HAP-1 (cell line): Measurements from ENCODE around the gene LMBRD2.

ENCODE experiments used
- DNase-seq, 2 experiments: peaks; one replicate each; pipeline ENCODE4 v3.0.0-alpha.2; 2016 to 2020; ENCODE audit warnings: low spot score in 2 of 2
- H3K27me3 ChIP-seq: fragments of 250-450 bp; sonication (Bioruptor Pico); 2 replicates; pipeline ENCODE4 v1.5.1; 2020; ENCODE audit warnings: low read depth, mild to moderate bottlenecking, moderate library complexity
- H3K36me3 ChIP-seq: fragments of 250-450 bp; sonication (Bioruptor Pico); replicated peaks from 2 replicates; pipeline ENCODE4 v1.5.1; 2020; ENCODE audit warnings: mild to moderate bottlenecking
- H3K4me1 ChIP-seq: fragments of 250-450 bp; sonication (Bioruptor Pico); 2 replicates; pipeline ENCODE4 v1.5.1; 2020; ENCODE audit warnings: mild to moderate bottlenecking
- H3K4me3 ChIP-seq: fragments of 250-450 bp; sonication (Bioruptor Pico); 2 replicates; pipeline ENCODE4 v1.5.1; 2020; ENCODE audit warnings: mild to moderate bottlenecking, moderate library complexity
- H3K9me3 ChIP-seq: fragments of 250-450 bp; sonication (Bioruptor Pico); 2 replicates; pipeline ENCODE4 v1.5.1; 2020; ENCODE audit warnings: mild to moderate bottlenecking, moderate library complexity
- in situ Hi-C: fragments of 300-500 bp; cut with MboI; formaldehyde crosslinking; loops from 3 replicates; pipeline ENCODE4 v1.14.3; 2020; ENCODE audit warnings: low sequenced_read_pairs, inconsistent platforms, mixed read lengths

The LMBRD2 gene

DNA sequence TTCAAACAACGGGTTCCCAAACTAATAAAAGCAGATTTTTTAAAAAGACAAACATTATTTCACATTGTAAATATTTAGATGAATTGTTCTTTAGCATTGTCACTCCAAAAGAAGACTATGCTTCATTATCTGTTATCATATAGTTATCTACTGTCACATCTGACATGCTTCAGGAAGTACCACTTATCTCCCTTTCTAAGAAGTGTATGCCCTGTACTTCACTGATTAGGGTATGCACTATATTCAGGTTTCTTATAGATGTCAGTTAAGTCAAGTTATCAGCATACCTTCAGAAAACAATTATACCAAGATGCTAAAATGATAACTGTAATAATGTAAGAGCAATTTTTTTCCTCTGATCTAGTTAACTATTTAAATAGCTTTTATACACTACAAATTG is 40.4 kb downstream of the LMBRD2 start:
- no peaks in the 10 kb centered on the region for H3K27me3 ChIP-seq
- no peak overlapping the region for H3K4me3 ChIP-seq
- DNase-seq = no peak
- H3K4me1 ChIP-seq = no peaks in the 10 kb centered on the region
- H3K9me3 ChIP-seq = no peaks in the 10 kb centered on the region
- in situ Hi-C loops = no loop called here
- H3K36me3 ChIP-seq = peaks cover 3% of the 10 kb centered on the region; the same call in 1 of the 2 replicates

DNA sequence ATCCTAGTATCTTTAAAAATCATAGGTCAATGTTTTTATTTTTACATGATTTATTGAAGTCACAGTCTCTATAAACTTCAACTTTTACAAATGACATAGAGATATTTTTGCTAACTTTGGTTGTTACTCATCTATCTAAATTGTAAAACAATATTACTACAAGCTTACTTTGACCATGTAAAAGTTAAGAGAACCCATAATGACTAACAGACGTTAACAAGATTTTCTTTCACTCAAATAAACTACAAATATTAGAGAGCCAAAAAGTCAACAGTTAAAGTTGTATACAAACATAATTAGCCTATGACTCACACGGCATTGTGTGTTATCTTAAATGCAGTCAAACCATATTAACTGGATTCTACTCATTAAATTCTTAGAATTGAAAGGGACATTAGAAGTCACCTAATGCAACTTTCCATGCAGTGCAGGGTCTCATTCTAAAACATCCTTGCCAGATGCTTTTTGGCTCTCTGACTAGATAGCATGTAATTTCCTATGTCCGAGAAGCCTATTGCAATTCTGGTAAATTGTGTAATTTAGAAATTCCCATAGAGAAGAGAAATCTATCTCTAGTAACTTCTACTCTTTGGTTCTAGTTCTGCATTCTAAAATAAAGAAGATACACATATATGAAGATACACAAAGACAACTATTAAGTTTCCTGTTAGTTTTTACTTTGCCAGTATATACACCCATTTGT is 42.8 kb downstream of the LMBRD2 start:
- no peaks in the 10 kb centered on the region for H3K9me3 ChIP-seq
- in situ Hi-C loops = no loop called here
- DNase-seq = no peak
- peaks cover 9% of the 10 kb centered on the region; the same call in 1 of the 2 replicates for H3K36me3 ChIP-seq
- no peaks in the 10 kb centered on the region for H3K4me1 ChIP-seq
- no peaks in the 10 kb centered on the region for H3K27me3 ChIP-seq
- H3K4me3 ChIP-seq = no peak overlapping the region

DNA sequence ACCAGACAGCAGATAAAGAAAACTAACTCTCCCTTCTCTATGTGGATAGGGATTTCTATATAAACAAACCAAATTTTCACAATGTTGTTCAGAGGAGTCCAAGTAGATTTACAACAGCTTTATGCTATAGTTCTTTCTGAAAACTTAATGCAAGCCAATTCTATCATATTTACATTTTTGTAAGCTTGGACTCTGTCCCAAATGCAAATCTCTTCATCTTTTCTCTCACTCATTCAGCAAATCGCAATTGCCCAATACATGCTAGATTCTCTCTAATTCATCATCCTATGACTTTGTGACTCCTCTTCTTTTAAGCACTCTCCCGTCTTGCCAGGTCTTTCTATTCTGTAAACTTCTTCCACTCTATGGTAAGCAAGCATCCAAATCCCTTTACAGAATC is 45.9 kb downstream of the LMBRD2 start:
- no peak for DNase-seq
- Histone ChIP-seq H3K4me3 (no peak overlapping the region), H3K27me3 (no peaks in the 10 kb centered on the region), H3K36me3 (peaks cover 9% of the 10 kb centered on the region; the same call in 1 of the 2 replicates), H3K9me3 (no peaks in the 10 kb centered on the region), H3K4me1 (no peaks in the 10 kb centered on the region; the same call in 1 of the 2 replicates)
- in situ Hi-C loops = no loop called here

DNA sequence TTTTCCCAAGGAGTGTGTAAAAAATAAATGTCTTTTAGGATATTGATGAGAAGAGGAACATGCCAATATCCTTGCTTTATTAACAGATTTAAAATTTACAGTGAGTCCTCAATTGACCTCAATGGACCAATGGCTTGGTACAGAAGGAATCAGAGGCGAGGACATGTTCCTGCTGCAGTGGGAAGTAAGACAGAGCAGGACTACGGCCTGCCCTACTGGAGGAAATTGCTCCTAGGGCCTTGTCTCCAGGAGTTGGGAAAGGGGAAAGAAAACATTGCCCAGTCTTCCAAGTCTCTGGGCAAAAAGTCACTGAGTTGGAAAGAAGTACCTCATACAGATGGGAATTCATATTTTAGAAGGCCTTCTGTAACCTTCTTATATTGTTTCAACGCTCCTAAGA is 51.9 kb downstream of the LMBRD2 start:
- DNase-seq = no peak
- H3K4me1 ChIP-seq = peaks cover 3% of the 10 kb centered on the region; the same call in 1 of the 2 replicates
- H3K9me3 ChIP-seq = no peaks in the 10 kb centered on the region
- no peak overlapping the region for H3K4me3 ChIP-seq
- H3K36me3 ChIP-seq = peaks cover 6% of the 10 kb centered on the region; the same call in 1 of the 2 replicates
- in situ Hi-C loops = no loop called here
- no peaks in the 10 kb centered on the region for H3K27me3 ChIP-seq

DNA sequence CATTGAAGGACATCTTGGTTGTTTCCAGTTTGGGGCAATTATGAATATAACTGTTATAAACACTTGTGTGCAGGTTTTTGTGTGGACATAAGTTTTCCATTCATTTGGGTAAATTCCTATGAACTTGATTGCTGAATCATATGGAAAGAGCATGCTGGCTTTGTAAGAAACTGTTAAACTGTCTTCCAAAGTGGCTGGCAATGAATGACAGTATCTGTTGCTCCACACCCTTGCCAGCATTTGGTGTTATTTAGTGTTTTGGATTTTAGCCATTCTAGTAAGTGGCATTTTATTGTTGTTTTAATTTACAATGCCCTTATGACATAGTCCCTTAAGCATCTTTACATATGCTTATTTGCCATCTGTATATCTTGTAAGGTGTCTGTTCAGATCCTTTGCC is 55.2 kb downstream of the LMBRD2 start:
- no peak for DNase-seq
- in situ Hi-C loops = no loop called here

DNA sequence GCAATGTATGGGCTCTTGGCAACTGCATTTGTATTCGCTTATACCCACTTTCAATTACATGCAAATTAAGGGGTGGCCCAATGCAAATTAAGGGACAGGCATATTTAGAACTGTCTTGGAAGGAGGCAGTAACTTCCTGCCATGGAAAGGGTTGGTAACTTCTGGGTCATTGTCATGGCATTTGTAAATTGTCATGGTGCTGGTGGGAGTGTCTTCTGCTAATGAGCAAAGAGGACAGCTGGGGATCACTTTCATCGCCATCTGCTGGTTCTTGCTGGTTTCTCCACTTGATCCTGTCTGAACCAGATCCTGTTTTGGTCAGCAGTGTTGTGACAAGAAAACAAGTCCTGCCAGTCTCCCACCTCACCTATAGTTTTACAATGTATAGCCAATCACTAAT is 61.7 kb downstream of the LMBRD2 start:
- Histone ChIP-seq H3K9me3 (no peaks in the 10 kb centered on the region; the same call in 1 of the 2 replicates), H3K4me3 (no peak overlapping the region), H3K36me3 (no peaks in the 10 kb centered on the region), H3K27me3 (no peaks in the 10 kb centered on the region), H3K4me1 (peaks cover 5% of the 10 kb centered on the region)
- in situ Hi-C loops = no loop called here
- peak; percentile 39 to 51 for DNase-seq

More for the DNA sequence above, 55.2 kb downstream of the LMBRD2 start:
- Histone ChIP-seq H3K4me1 (peaks cover 3% of the 10 kb centered on the region; the same call in 1 of the 2 replicates), H3K36me3 (no peaks in the 10 kb centered on the region), H3K9me3 (no peaks in the 10 kb centered on the region), H3K27me3 (no peaks in the 10 kb centered on the region), H3K4me3 (no peak overlapping the region)

DNA sequence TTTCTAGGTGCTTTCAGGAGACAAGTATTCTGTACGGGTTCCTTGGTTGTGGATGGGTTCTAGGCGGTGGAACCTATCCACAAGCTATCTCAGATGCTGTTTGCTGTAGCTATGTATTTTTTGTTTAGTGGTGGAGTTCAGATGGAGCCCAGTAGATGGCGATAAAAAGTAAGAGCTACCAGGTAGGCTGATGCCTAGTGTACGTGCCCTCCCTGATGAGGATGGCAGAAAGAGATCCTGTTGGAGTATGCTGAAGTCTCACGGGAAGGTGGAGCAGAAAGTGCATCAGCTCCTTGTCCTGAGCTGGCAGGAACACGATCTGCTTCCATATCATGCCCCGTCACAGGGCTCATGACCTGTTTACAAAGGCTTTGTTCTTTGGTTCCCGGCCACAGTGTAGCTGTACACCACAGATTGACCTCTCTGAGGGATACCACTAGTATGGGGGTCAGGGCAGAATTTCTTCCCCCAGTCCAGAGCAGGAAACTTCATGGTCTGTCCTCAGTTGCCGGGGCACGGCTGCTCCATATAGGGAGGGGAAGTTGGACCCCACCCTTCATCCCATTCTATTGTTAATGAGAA is 72.4 kb downstream of the LMBRD2 start:
- Histone ChIP-seq H3K4me1 (peaks cover 46% of the 10 kb centered on the region), H3K9me3 (no peaks in the 10 kb centered on the region), H3K27me3 (no peaks in the 10 kb centered on the region), H3K4me3 (peak overlapping the region; percentile 5; the same call in 1 of the 2 replicates), H3K36me3 (no peaks in the 10 kb centered on the region)
- in situ Hi-C loops = loop anchor here (5.0 kb wide), 1 partner anchor 73 kb away; the partner anchor contains the start of genes LMBRD2 and SKP2
- DNase-seq = peak; percentile 76 to 79

DNA sequence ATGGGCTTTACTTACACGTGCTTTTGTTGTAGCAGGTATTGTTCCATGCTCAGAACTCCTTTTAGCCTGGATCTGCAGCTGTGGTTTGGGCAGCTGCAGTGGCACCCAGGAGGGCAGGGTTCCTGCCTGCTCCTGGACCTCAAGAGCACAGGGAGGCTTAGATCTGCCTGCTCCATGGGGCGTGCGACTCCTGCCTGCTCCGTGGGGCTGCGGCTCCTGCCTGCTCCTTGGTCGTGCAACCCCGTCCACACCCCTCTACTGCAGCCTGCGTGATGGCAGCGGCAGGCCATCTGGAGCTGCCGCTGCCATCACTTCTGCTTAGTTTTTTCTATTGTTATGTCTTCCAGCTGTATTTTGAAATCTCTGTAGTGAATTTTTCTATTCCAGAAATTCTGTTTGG is 73.3 kb downstream of the LMBRD2 start:
- Histone ChIP-seq H3K36me3 (no peaks in the 10 kb centered on the region), H3K9me3 (no peaks in the 10 kb centered on the region), H3K4me3 (no peak overlapping the region), H3K27me3 (no peaks in the 10 kb centered on the region), H3K4me1 (peaks cover 44% of the 10 kb centered on the region)
- DNase-seq = peak; percentile 31 to 37
- in situ Hi-C loops = loop anchor here (5.0 kb wide), 1 partner anchor 74 kb away; the partner anchor contains the start of genes LMBRD2 and SKP2

DNA sequence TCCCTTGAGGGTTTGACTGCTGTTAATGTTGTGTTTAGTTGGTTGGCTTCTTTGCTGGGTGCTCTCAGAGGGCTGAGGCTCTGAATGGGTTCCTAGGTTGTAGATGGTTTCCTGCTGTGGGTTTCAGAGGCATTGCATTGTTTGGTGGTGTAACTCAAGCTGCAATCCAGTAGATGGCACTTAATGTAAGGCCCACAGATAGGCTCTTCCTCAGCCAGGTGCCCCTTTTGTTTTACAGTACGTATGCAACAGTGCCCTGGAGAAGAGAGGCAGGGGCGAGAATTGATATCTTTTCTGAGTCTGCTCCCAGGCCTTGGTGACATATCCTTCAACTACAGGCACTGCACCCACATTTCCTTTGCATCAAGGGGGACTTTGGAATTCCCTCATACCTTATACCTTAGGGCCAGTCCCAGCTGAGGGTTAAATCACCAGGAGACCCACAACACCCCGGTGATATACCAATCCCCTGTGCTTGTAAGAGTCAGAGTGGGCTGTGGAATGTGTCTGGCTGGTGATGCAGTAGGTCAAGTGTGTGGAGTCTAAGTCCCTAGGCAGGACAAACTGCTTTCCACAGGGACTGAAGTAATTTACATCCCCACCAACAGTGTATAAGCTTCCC is 78.0 kb downstream of the LMBRD2 start:
- H3K36me3 ChIP-seq = no peaks in the 10 kb centered on the region
- H3K27me3 ChIP-seq = no peaks in the 10 kb centered on the region; the same call in 1 of the 2 replicates
- H3K9me3 ChIP-seq = no peaks in the 10 kb centered on the region
- H3K4me3 ChIP-seq = no peak overlapping the region
- in situ Hi-C loops = loop anchor here (25.0 kb wide), 2 partner anchors 439 to 614 kb away; no protein-coding TSS in a partner anchor
- peak; percentile 36 to 48 for DNase-seq
- peaks cover 8% of the 10 kb centered on the region for H3K4me1 ChIP-seq

DNA sequence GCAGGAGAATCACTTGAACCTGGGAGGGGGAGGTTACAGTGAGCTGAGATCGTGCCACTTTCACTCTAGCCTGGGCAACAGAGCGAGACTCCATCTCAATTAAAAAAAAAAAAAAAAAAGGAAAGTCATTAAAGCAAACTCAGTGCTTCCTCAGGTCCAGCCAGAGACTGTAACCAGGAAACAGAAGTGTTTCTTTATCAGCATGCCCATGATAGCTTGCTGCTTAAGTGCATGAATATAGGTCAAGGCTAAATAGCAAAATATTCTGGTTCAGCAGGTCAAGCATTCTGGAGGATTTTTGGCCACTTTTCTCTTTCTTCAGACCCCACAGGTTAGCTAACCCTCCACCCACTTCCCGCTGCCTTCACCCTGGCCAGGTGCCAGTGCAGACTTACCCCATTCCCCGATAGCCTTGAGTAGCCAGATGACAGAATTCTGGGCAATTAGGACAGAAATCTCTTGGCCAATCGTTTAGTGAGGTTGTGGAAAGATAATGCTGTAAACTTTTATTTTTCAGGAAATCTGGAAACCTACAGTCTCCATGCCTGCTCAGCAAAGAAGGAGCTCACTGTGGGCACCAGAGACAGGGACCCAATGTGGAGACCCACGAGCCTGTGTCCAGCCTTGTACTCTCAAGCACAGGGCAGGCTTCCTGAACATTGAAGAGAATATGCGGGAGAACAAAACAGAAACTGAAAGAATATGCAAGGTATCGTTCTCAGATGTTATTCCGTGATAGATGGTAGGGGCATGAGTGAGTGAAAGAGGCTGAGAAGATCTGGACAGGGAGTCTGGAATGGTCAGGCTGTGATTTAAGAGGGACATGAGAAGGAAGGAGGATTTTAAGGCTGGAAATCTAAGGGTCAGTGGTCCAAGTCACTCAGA is 80.8 kb downstream of the LMBRD2 start:
- no peak for DNase-seq
- no peaks in the 10 kb centered on the region for H3K9me3 ChIP-seq
- H3K4me3 ChIP-seq = no peak overlapping the region
- in situ Hi-C loops = loop anchor here (25.0 kb wide), 2 partner anchors 441 to 616 kb away; no protein-coding TSS in a partner anchor
- no peaks in the 10 kb centered on the region; the same call in 1 of the 2 replicates for H3K27me3 ChIP-seq
- no peaks in the 10 kb centered on the region for H3K4me1 ChIP-seq
- H3K36me3 ChIP-seq = no peaks in the 10 kb centered on the region

DNA sequence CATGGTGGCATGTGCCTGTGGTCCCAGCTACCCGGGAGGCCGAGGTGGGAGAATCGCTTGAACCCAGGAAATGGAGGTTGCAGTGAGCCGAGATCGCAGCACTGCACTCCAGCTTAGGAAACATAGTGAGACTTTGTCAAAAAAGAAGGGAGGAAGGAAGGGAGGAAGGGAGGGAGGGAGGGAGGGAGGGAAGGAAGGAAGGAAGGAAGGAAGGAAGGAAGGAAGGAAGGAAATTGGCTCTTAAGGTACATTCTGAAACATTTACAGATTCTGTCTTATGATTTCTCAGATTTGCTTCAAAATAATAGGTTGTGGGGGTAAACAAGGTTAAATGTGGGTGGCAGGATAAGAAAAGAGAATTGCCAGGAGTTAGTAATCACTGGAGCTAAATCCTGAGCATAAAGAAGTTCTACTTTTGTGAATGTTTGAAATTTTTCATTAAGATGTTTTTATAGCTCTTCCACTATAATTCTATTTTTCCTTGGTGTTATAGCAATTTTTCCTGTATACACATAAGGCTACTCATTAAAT is 82.9 kb downstream of the LMBRD2 start:
- Histone ChIP-seq H3K9me3 (no peaks in the 10 kb centered on the region), H3K36me3 (no peaks in the 10 kb centered on the region), H3K4me1 (no peaks in the 10 kb centered on the region), H3K27me3 (no peaks in the 10 kb centered on the region; the same call in 1 of the 2 replicates), H3K4me3 (no peak overlapping the region)
- DNase-seq = no peak
- in situ Hi-C loops = loop anchor here (25.0 kb wide), 2 partner anchors 443 to 618 kb away; no protein-coding TSS in a partner anchor

DNA sequence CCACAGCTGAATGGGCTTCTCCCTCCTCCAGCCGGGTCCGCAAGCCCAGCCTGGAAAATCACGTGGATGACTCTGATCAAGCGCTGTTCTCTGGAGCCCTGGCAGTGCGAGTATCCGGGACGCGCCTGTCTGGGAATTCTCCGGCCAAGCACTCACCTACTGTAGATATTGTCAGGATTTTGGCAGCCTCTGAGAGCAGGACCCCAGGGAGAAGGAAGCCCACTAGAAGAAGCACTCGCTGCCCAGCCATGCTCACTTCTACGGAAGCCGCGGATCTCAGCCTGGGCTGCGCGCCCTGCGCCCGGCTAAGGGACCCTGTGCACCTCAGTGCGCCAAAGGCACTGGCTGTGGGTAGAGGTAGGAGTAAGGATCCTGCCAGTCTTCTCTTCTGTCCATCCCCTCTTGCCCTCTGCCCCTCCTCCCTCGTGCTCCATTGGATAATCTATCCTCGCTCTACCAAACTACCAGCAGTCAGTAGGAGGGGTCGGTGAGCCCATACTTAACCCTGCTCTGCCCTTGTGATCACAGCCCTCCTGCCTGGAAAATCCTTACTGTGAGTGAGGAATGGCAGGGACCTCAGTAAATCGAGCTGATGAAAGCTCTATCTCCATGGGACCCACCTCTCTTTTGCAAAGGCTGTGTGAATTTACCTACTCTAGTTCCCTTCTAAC is 85.0 kb downstream of the LMBRD2 start, which contains the start of gene UGT3A2:
TSS of gene UGT3A2 (minus strand) at position 343 of the 671 bp plus-strand sequence. CDS start at position 250, 93 bp downstream.
- Histone ChIP-seq H3K4me1 (no peaks in the 10 kb centered on the region), H3K36me3 (no peaks in the 10 kb centered on the region), H3K27me3 (no peaks in the 10 kb centered on the region), H3K9me3 (no peaks in the 10 kb centered on the region), H3K4me3 (peak within 1 kb of the TSS; percentile 24)
- peak in 1 of 2 experiments; percentile 62 for DNase-seq
- in situ Hi-C loops = loop anchor here (25.0 kb wide), 2 partner anchors 446 to 621 kb away; no protein-coding TSS in a partner anchor
